GM23248 (cell line): ENCODE data around the gene LRRFIP1.

Experiments used
- EZH2 ChIP-seq: fragments of 200-600 bp; sonication (generic); IDR thresholded peaks from 2 replicates; pipeline ENCODE4 v1.6.1; 2018; ENCODE audit warnings: antibody characterized with exemption, mild to moderate bottlenecking; ENCODE audit not compliant: insufficient read depth, poor library complexity, severe bottlenecking
- EZH2phosphoT487 ChIP-seq: fragments of 200-600 bp; sonication (generic); IDR thresholded peaks from 2 replicates; pipeline ENCODE4 v1.6.1; 2018; ENCODE audit warnings: antibody characterized with exemption, moderate library complexity, mild to moderate bottlenecking, low read depth; ENCODE audit not compliant: insufficient read depth

GRCh38 chr2:237662671-237663093 is 35.3 kb downstream of the LRRFIP1 start:
- TF ChIP-seq EZH2phosphoT487 (no peak), EZH2 (no peak)
